ENCODE data around the gene TMA7B. TPM values are rescaled to one million over a fixed set of nuclear protein-coding genes. Genes with fewer than 3 reads are reported as not detected.

TMA7B gene
- total RNA-seq, 1 donor from 2014 or later = not detected

- DNase-seq = no peak
- Histone ChIP-seq H3K36me3 (no peaks in the 10 kb centered on the region), H3K27ac (replicated peaks) (no peak overlapping the region), H3K4me1 (no peaks in the 10 kb centered on the region), H3K4me3 (no peak overlapping the region), H3K9me3 (replicated peaks) (no peaks in the 10 kb centered on the region), H3K27me3 (ENCODE audit: low read depth) (peaks cover 66% of the 10 kb centered on the region)
- intact Hi-C loops (cut with micrococcal nuclease) = no loop called here
- TF ChIP-seq, protein P1, sequence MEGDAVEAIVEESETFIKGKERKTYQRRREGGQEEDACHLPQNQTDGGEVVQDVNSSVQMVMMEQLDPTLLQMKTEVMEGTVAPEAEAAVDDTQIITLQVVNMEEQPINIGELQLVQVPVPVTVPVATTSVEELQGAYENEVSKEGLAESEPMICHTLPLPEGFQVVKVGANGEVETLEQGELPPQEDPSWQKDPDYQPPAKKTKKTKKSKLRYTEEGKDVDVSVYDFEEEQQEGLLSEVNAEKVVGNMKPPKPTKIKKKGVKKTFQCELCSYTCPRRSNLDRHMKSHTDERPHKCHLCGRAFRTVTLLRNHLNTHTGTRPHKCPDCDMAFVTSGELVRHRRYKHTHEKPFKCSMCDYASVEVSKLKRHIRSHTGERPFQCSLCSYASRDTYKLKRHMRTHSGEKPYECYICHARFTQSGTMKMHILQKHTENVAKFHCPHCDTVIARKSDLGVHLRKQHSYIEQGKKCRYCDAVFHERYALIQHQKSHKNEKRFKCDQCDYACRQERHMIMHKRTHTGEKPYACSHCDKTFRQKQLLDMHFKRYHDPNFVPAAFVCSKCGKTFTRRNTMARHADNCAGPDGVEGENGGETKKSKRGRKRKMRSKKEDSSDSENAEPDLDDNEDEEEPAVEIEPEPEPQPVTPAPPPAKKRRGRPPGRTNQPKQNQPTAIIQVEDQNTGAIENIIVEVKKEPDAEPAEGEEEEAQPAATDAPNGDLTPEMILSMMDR (IDR thresholded peaks at IDR 0.05; ENCODE audit: borderline replicate concordance) = no peak
Observed at GRCh38 chr22:40009292-40009774, 49.1 kb downstream of the TMA7B start.

GRCh38 chr22:40009951-40010671 lies 49.9 kb downstream of the TMA7B start:
- no peak for DNase-seq
- Histone ChIP-seq H3K27me3 (ENCODE audit: low read depth) (peaks cover 72% of the 10 kb centered on the region), H3K4me1 (no peaks in the 10 kb centered on the region), H3K4me3 (no peak overlapping the region), H3K9me3 (replicated peaks) (no peaks in the 10 kb centered on the region), H3K27ac (replicated peaks) (no peak overlapping the region), H3K36me3 (no peaks in the 10 kb centered on the region)
- intact Hi-C loops (cut with micrococcal nuclease) = no loop called here
- TF ChIP-seq, protein P1 (IDR thresholded peaks at IDR 0.05; ENCODE audit: borderline replicate concordance) = no peak

GRCh38 chr22:40010746-40011145 lies 50.5 kb downstream of the TMA7B start:
- H3K9me3 ChIP-seq (replicated peaks) = no peaks in the 10 kb centered on the region
- TF ChIP-seq, protein P1 (IDR thresholded peaks at IDR 0.05; ENCODE audit: borderline replicate concordance) = no peak
- no peak overlapping the region for H3K4me3 ChIP-seq
- DNase-seq = no peak
- H3K27me3 ChIP-seq (ENCODE audit: low read depth) = peaks cover 74% of the 10 kb centered on the region
- no peak overlapping the region for H3K27ac ChIP-seq (replicated peaks)
- no peaks in the 10 kb centered on the region for H3K4me1 ChIP-seq
- no peaks in the 10 kb centered on the region for H3K36me3 ChIP-seq
- intact Hi-C loops (cut with micrococcal nuclease) = no loop called here

Other genes starting within 250 kb of the TMA7B start
- not detected for gene ENTHD1, start 66.6 kb upstream of the TMA7B start, total RNA-seq
- gene GRAP2, start 59.3 kb upstream of the TMA7B start, total RNA-seq = 1.6 TPM
- 4.4 TPM for gene FAM83F, start 34.6 kb downstream of the TMA7B start, total RNA-seq
- 43.8 TPM for gene TNRC6B, start 217.5 kb downstream of the TMA7B start, total RNA-seq